K562 (cell line): ENCODE results near the gene HES5. TPM values are rescaled to one million over a fixed set of nuclear protein-coding genes. Genes with fewer than 3 reads are reported as not detected.

ENCODE experiments used
- ATAC-seq: fragments of 200-7000 bp; cut with Tn5 transposase; 3 replicates; pipeline ENCODE4 v1.9.1; 2020; ENCODE audit warnings: moderate library complexity
- BruUV-seq: library from RNA; stranded (reverse); fragments of 400-500 nt; replicated peaks from 2 replicates; lab custom pipeline; 2021; lab: Mats Ljungman, UMichigan
- CTCF ChIA-PET: fragments of 300-600 bp; formaldehyde crosslinking; extraction: SDS; loops from one replicate; lab custom pipeline; 2021; ENCODE audit warnings: low intra/inter-chr PET ratio; lab: Yijun Ruan, JAX
- POLR2A ChIA-PET: fragments of 300-600, 350-650 bp; sonication (Branson Sonifier 250); formaldehyde crosslinking; extraction: SDS; loops from one replicate; lab custom pipeline; 2021; ENCODE audit warnings: antibody characterized with exemption, inconsistent platforms; lab: Yijun Ruan, JAX
- DNase-seq, 4 experiments: peaks; one replicate each; pipeline versions ENCODE4 v3.0.0 to v3.0.0-alpha.2; 2011 to 2018; ENCODE audit warnings: low spot score in 3 of 4, mixed read lengths in 3 of 4; ENCODE audit errors: extremely low read depth in 1 of 4
- FAIRE-seq: peaks from 2 replicates; lab custom pipeline; 2011; peaks lifted over from hg19 to GRCh38; lab: Jason Lieb, UNC
- H2AFZ ChIP-seq: 2 replicates; pipeline ENCODE4 v1.6.0; 2011; ENCODE audit warnings: low read depth, low read length, control low read depth, inconsistent platforms
- H3K27ac ChIP-seq: fragments of 200-600 bp; 3 replicates; pipeline ENCODE4 v1.8.0; 2011; ENCODE audit warnings: low read depth, mild to moderate bottlenecking, control low read depth, inconsistent platforms, low read length, moderate library complexity, mixed read lengths; ENCODE audit errors: extremely low read depth
- H3K27me3 ChIP-seq, 2 experiments: fragments of 300-600 bp in 1 of 2; 2 replicates in 1 of 2; 3 replicates in 1 of 2; pipeline versions ENCODE4 v1.6.0 to v1.8.0; 2011; ENCODE audit warnings: inconsistent platforms in 2 of 2, low read length in 2 of 2, mild to moderate bottlenecking in 1 of 2, mixed read lengths in 1 of 2, moderate library complexity in 1 of 2; ENCODE audit not compliant: control insufficient read depth in 2 of 2, insufficient read depth in 2 of 2
- H3K36me3 ChIP-seq: fragments of 300-600 bp; 3 replicates; pipeline ENCODE4 v1.8.0; 2011; ENCODE audit warnings: mild to moderate bottlenecking, low read length, inconsistent platforms; ENCODE audit not compliant: control insufficient read depth, insufficient read depth
- H3K4me1 ChIP-seq, 2 experiments: fragments of 200-600 bp in 1 of 2; replicated peaks in 1 of 2; 2 replicates in 1 of 2; 3 replicates in 1 of 2; pipeline versions ENCODE4 v1.5.1 to v1.8.0; 2011; ENCODE audit warnings: inconsistent platforms in 2 of 2, low read length in 2 of 2, mild to moderate bottlenecking in 1 of 2, mixed read lengths in 1 of 2, moderate library complexity in 1 of 2; ENCODE audit not compliant: control insufficient read depth in 2 of 2, insufficient read depth in 2 of 2
- H3K4me2 ChIP-seq: 2 replicates; pipeline ENCODE4 v1.6.1; 2011; ENCODE audit warnings: low read length, control low read depth, inconsistent platforms, mixed read lengths; ENCODE audit not compliant: insufficient read depth
- H3K4me3 ChIP-seq: fragments of 200-600 bp; sonication (generic), shearing (Covaris generic); 2 replicates; pipeline ENCODE4 v1.5.1; 2016; ENCODE audit warnings: control low read depth, inconsistent platforms
- H3K79me2 ChIP-seq: fragments of 200-600 bp; 3 replicates; pipeline ENCODE4 v1.8.0; 2011; ENCODE audit warnings: low read length, inconsistent platforms; ENCODE audit not compliant: control insufficient read depth, insufficient read depth
- H3K9ac ChIP-seq, 2 experiments: 2 replicates each; pipeline versions ENCODE4 v1.6.0 to v1.6.1; 2011; ENCODE audit warnings: low read depth in 2 of 2, low read length in 2 of 2, control low read depth in 1 of 2, inconsistent platforms in 1 of 2, mild to moderate bottlenecking in 1 of 2, mixed read lengths in 1 of 2; ENCODE audit not compliant: insufficient read depth in 1 of 2
- H3K9me1 ChIP-seq: one replicate; pipeline ENCODE4 v1.6.0; 2011; ENCODE audit warnings: inconsistent platforms, mild to moderate bottlenecking, low read length, moderate library complexity; ENCODE audit not compliant: control insufficient read depth, insufficient read depth
- H3K9me3 ChIP-seq: replicated peaks from 2 replicates; pipeline ENCODE4 v1.5.1; 2011; ENCODE audit warnings: low read depth, low read length, inconsistent platforms; ENCODE audit not compliant: control insufficient read depth, insufficient read depth
- H4K20me1 ChIP-seq: replicated peaks from 2 replicates; pipeline ENCODE4 v1.6.1; 2011; ENCODE audit warnings: low read length, inconsistent platforms, mixed read lengths; ENCODE audit not compliant: control insufficient read depth, insufficient read depth
- CBFB ChIP-seq: sonication (generic); formaldehyde crosslinking; IDR thresholded peaks from 2 replicates; pipeline ENCODE4 v1.4.0; 2020; ENCODE audit warnings: mild to moderate bottlenecking, missing genetic modification reagents
- CBX5 ChIP-seq: IDR thresholded peaks from 2 replicates; pipeline ENCODE4 v1.6.1; 2014; ENCODE audit warnings: low read depth, borderline replicate concordance
- MYNN ChIP-seq, 2 experiments: sonication (generic); formaldehyde crosslinking in 1 of 2; IDR thresholded peaks; 2 replicates each; pipeline versions ENCODE4 v1.5.0 to v1.6.1; 2016 to 2020; ENCODE audit warnings: antibody characterized with exemption in 1 of 2, missing genetic modification reagents in 1 of 2
- PHB2 ChIP-seq: fragments of 450-650 bp; IDR thresholded peaks from 2 replicates; pipeline ENCODE4 v1.6.1; 2017; ENCODE audit warnings: low read depth
- RAD21 ChIP-seq, 2 experiments: fragments of 250-450 bp in 1 of 2; fragments of 450-650 bp in 1 of 2; sonication (Bioruptor Pico) in 1 of 2; formaldehyde crosslinking in 1 of 2; IDR thresholded peaks in 1 of 2; conservative IDR thresholded peaks in 1 of 2; 2 replicates each; pipeline versions ENCODE4 v1.4.0 to v1.8.0; 2020 to 2022; ENCODE audit warnings: mild to moderate bottlenecking in 2 of 2, moderate library complexity in 1 of 2
- RBM25 ChIP-seq: fragments of 200-400 bp; formaldehyde crosslinking; IDR thresholded peaks from 2 replicates; pipeline ENCODE4 v1.6.1; 2018; ENCODE audit warnings: low read length, low read depth, moderate library complexity; ENCODE audit not compliant: severe bottlenecking
- RFX7 ChIP-seq: fragments of 250-450 bp; sonication (Bioruptor Pico); IDR thresholded peaks from 2 replicates; pipeline ENCODE4 v1.5.1; 2021; ENCODE audit warnings: mild to moderate bottlenecking
- SRSF9 ChIP-seq: fragments of 200-400 bp; formaldehyde crosslinking; IDR thresholded peaks from 2 replicates; pipeline ENCODE4 v1.6.1; 2017; ENCODE audit warnings: low read depth, low read length, borderline replicate concordance
- TFAP4 ChIP-seq: sonication (generic); formaldehyde crosslinking; IDR thresholded peaks from 2 replicates; pipeline ENCODE4 v1.8.0; 2022; ENCODE audit warnings: missing genetic modification reagents, mild to moderate bottlenecking, moderate library complexity, borderline replicate concordance
- TSC22D4 ChIP-seq: fragments of 450-650 bp; IDR thresholded peaks from 2 replicates; pipeline ENCODE4 v1.6.1; 2016; ENCODE audit warnings: missing genetic modification characterization, missing biosample characterization, control low read depth
- ZKSCAN1 ChIP-seq: fragments of 150-350 bp; IDR thresholded peaks from 2 replicates; pipeline ENCODE4 v1.6.1; 2016; ENCODE audit warnings: low read depth, low read length
- ZNF124 ChIP-seq: sonication (generic); formaldehyde crosslinking; IDR thresholded peaks from 2 replicates; pipeline ENCODE4 v1.8.1; 2022; ENCODE audit warnings: missing genetic modification reagents
- ZNF76 ChIP-seq: fragments of 250-450 bp; sonication (Bioruptor Pico); IDR thresholded peaks from 2 replicates; pipeline ENCODE4 v1.4.0; 2020; ENCODE audit warnings: mild to moderate bottlenecking, moderate library complexity, borderline replicate concordance
- ZNF764 ChIP-seq: fragments of 250-450 bp; sonication (Bioruptor Pico); IDR thresholded peaks from 2 replicates; pipeline ENCODE4 v1.4.0; 2020; ENCODE audit warnings: low read depth, mild to moderate bottlenecking, moderate library complexity
- WGBS: fragments of 100-300 bp; shearing (Covaris generic); methylation state at CpG from one replicate; pipeline ENCODE4 v1.1.6; 2016; ENCODE audit warnings: low coverage, mixed read lengths; ENCODE audit not compliant: insufficient coverage; ENCODE audit errors: missing lambda C conversion rate; 5-methylcytosine and 5-hydroxymethylcytosine counted together
- in situ Hi-C: fragments of 300-500 bp; cut with MboI; formaldehyde crosslinking; loops from 4 replicates; pipeline ENCODE4 v1.15.0; 2018; ENCODE audit warnings: inconsistent platforms, mixed read lengths
- intact Hi-C: fragments of 100-400 bp; cut with micrococcal nuclease; formaldehyde crosslinking; loops from 2 replicates; pipeline ENCODE4 v1.14.2; 2022
- polyA plus RNA-seq, 8 experiments: library from polyadenylated mRNA; depleted of rRNA in 4 of 8; stranded (reverse) in 5 of 8; unstranded in 3 of 8; fragments of >200 nt; fragmentation: Nextera tagmentation in 2 of 8; fragmentation: Illumina TruSeq in 1 of 8; extraction: Ambion mirVana in 2 of 8; extraction: Trizol in 1 of 8; gene quantifications; 2 replicates each; pipeline versions ENCODE4 v1.2.1 to v1.2.3, GENCODE V29; 2011 to 2014; ENCODE audit warnings: inconsistent platforms in 1 of 8, missing spikeins in 1 of 8
- total RNA-seq, 7 experiments: library from RNA; depleted of rRNA in 6 of 7; stranded (reverse); fragments of >200 nt in 6 of 7; fragmentation: Illumina TruSeq in 2 of 7; extraction: Trizol in 2 of 7; gene quantifications; 2 replicates each; pipeline versions ENCODE4 v1.2.1 to v1.2.3, GENCODE V29; 2011 to 2021; ENCODE audit warnings: low replicate concordance in 1 of 7
- TF ChIP-seq, protein P1 (sequence below): fragments of 450-650 bp; IDR thresholded peaks from 2 replicates; pipeline ENCODE4 v1.7.1; 2018; ENCODE audit warnings: mild to moderate bottlenecking, low read depth; ENCODE audit not compliant: partially characterized antibody
- TF ChIP-seq, protein P2 (sequence below): fragments of 250-450 bp; sonication (Bioruptor Pico); IDR thresholded peaks from 2 replicates; pipeline ENCODE4 v1.4.0; 2020; ENCODE audit warnings: mild to moderate bottlenecking, moderate library complexity

The HES5 gene
- total and polyA plus RNA-seq, 9 of the 15 experiments (the other 6 are each of a cell fraction or from before 2014, with no cell fraction given): not detected

GRCh38 chr1:2556678-2557481 is 26.8 kb upstream of the HES5 start:
- FAIRE-seq (no peak), ATAC-seq (peak; percentile 38), DNase-seq (peak in 3 of 4 experiments; percentile 43 to 74 (median 71))
- H3K9me1 ChIP-seq: no peaks in the 10 kb centered on the region
- H3K36me3 ChIP-seq: no peaks in the 10 kb centered on the region
- H3K4me3 ChIP-seq: peak overlapping the region; percentile 25
- H3K27me3 ChIP-seq: 0 out of 5 replicates have a peak, but pooled peaks cover 0 to 4% of the 10 kb centered on the region in 2 experiments
- H3K27ac ChIP-seq: peak overlapping the region; percentile 51; the same call in 1 of the 3 replicates
- H3K4me2 ChIP-seq: peak overlapping the region; percentile 69
- H3K4me1 ChIP-seq: peaks cover 26 to 83% of the 10 kb centered on the region in 2 experiments
- POLR2A ChIA-PET: interaction anchor here (0.6 to 1.8 kb wide), 6 partner anchors 10 to 386 kb away, joined by 3 to 8 read pairs (median 3); partner anchors contain the start of gene PRXL2B
- no peaks in the 10 kb centered on the region for H4K20me1 ChIP-seq
- intact Hi-C loops (no loop called here), in situ Hi-C loops (no loop called here)
- H2AFZ ChIP-seq: peak overlapping the region; percentile 86
- H3K9me3 ChIP-seq: no peaks in the 10 kb centered on the region
- peak overlapping the region; percentile 51 to 92; a peak in 3 of 4 replicates for H3K9ac ChIP-seq
- CTCF ChIA-PET: interaction anchor here (2.7 kb wide), 1 partner anchor 230 kb away, joined by 22 read pairs; no protein-coding TSS in a partner anchor
- 12% methylated on average over 20 of the region's 24 CpGs for WGBS
- H3K79me2 ChIP-seq: no peaks in the 10 kb centered on the region
- no TSS peak for BruUV-seq
- TF ChIP-seq CBFB (CRISPR knock-in tag): no peak
- TF ChIP-seq CBX5: no peak
- TF ChIP-seq ZNF124 (CRISPR knock-in tag): no peak
- no peak for TF ChIP-seq ZKSCAN1
- no peak for TF ChIP-seq TSC22D4 (tag)
- peak; percentile 66 for TF ChIP-seq TFAP4 (CRISPR knock-in tag)
- TF ChIP-seq, protein P1, sequence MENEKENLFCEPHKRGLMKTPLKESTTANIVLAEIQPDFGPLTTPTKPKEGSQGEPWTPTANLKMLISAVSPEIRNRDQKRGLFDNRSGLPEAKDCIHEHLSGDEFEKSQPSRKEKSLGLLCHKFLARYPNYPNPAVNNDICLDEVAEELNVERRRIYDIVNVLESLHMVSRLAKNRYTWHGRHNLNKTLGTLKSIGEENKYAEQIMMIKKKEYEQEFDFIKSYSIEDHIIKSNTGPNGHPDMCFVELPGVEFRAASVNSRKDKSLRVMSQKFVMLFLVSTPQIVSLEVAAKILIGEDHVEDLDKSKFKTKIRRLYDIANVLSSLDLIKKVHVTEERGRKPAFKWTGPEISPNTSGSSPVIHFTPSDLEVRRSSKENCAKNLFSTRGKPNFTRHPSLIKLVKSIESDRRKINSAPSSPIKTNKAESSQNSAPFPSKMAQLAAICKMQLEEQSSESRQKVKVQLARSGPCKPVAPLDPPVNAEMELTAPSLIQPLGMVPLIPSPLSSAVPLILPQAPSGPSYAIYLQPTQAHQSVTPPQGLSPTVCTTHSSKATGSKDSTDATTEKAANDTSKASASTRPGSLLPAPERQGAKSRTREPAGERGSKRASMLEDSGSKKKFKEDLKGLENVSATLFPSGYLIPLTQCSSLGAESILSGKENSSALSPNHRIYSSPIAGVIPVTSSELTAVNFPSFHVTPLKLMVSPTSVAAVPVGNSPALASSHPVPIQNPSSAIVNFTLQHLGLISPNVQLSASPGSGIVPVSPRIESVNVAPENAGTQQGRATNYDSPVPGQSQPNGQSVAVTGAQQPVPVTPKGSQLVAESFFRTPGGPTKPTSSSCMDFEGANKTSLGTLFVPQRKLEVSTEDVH: no peak
- TF ChIP-seq RFX7 (CRISPR knock-in tag): no peak
- 0 out of 2 replicates have a peak, but pooled peaks have one; percentile 51 for TF ChIP-seq ZNF76 (CRISPR knock-in tag)
- TF ChIP-seq ZNF764 (CRISPR knock-in tag): no peak
- TF ChIP-seq, protein P2, sequence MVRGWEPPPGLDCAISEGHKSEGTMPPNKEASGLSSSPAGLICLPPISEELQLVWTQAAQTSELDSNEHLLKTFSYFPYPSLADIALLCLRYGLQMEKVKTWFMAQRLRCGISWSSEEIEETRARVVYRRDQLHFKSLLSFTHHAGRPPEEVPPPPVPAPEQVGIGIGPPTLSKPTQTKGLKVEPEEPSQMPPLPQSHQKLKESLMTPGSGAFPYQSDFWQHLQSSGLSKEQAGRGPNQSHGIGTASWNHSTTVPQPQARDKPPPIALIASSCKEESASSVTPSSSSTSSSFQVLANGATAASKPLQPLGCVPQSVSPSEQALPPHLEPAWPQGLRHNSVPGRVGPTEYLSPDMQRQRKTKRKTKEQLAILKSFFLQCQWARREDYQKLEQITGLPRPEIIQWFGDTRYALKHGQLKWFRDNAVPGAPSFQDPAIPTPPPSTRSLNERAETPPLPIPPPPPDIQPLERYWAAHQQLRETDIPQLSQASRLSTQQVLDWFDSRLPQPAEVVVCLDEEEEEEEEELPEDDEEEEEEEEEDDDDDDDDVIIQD (CRISPR knock-in tag): no peak
- no peak for TF ChIP-seq SRSF9
- TF ChIP-seq PHB2: no peak
- 0 out of 4 replicates have a peak, but pooled peaks of 1 of the 2 experiments have one; percentile 3 for TF ChIP-seq RAD21 (CRISPR knock-in tag; conservative IDR thresholded peaks at IDR 0.05 in 1 of 2, IDR thresholded peaks at IDR 0.05 in 1 of 2)
- TF ChIP-seq MYNN (IDR thresholded peaks at IDR 0.05): no peak
- TF ChIP-seq MYNN (CRISPR knock-in tag; IDR thresholded peaks at IDR 0.05): no peak
- TF ChIP-seq RBM25: no peak
